ENCODE measurements around the gene RERG. TPM values are rescaled to one million over a fixed set of nuclear protein-coding genes. Genes with fewer than 3 reads are reported as not detected.

Gene RERG
- polyA plus RNA-seq, 3 donors: not detected

- H3K79me2 ChIP-seq (ENCODE audit: insufficient read depth, low read length): no peaks in the 10 kb centered on the region
- H3K9me3 Mint-ChIP-seq: no peaks in the 10 kb centered on the region
- H3K4me2 ChIP-seq (replicated peaks; ENCODE audit: extremely low read depth, low read length, poor library complexity, severe bottlenecking): no peak overlapping the region
- no peaks in the 10 kb centered on the region for H3K36me3 Mint-ChIP-seq
- no peak overlapping the region for H3K27ac Mint-ChIP-seq
- H3K4me1 Mint-ChIP-seq: no peaks in the 10 kb centered on the region
- 100% methylated on average over 2 of the region's 7 CpGs for WGBS (ENCODE audit: insufficient coverage)
- H3K9me3 ChIP-seq (replicated peaks in 1 of 2; ENCODE audit: control insufficient read depth in 1 of 2, insufficient read depth in 1 of 2, low read length in 2 of 2): no peaks in the 10 kb centered on the region
- H3K4me1 ChIP-seq (ENCODE audit: control insufficient read depth in 1 of 2, insufficient read depth in 2 of 2, low read length in 2 of 2): no peaks in the 10 kb centered on the region
- no peak overlapping the region for H3K27ac ChIP-seq (ENCODE audit: low read depth in 1 of 2, low read length in 2 of 2)
- no peaks in the 10 kb centered on the region for H3K36me3 ChIP-seq (replicated peaks in 1 of 2; ENCODE audit: control insufficient read depth in 1 of 2, insufficient read depth in 2 of 2, low read length in 2 of 2)
- no peak overlapping the region for H3K9ac ChIP-seq (ENCODE audit: insufficient read depth, low read length, poor library complexity, severe bottlenecking)
- no peaks in the 10 kb centered on the region for H3K27me3 ChIP-seq (ENCODE audit: control insufficient read depth in 2 of 2, insufficient read depth in 2 of 2, low read length in 2 of 2)
- no peak overlapping the region for H2AFZ ChIP-seq (ENCODE audit: insufficient read depth, low read depth, low read length, poor library complexity, severe bottlenecking)
- intact Hi-C loops (cut with micrococcal nuclease): no loop called here
- H3K4me3 Mint-ChIP-seq: no peak overlapping the region
- TF ChIP-seq CTCF (IDR thresholded peaks at IDR 0.05): no peak
- no peak for DNase-seq
- H3K27me3 Mint-ChIP-seq (ENCODE audit: low read depth in 3 of 3): peaks cover 2 to 3% (median 2%) of the 10 kb centered on the region in 3 donors
- H4K20me1 ChIP-seq (ENCODE audit: insufficient read depth, low read length): no peaks in the 10 kb centered on the region
- no peak overlapping the region for H3K4me3 ChIP-seq (replicated peaks in 1 of 3; ENCODE audit: low read depth in 2 of 3, low read length in 3 of 3)
Observed at GRCh38 chr12:15208871-15209656, 12.2 kb downstream of the RERG start.

GRCh38 chr12:15208140-15208539 is 13.1 kb downstream of the RERG start:
- H2AFZ ChIP-seq (ENCODE audit: insufficient read depth, low read depth, low read length, poor library complexity, severe bottlenecking): no peak overlapping the region
- no peak overlapping the region for H3K9ac ChIP-seq (ENCODE audit: insufficient read depth, low read length, poor library complexity, severe bottlenecking)
- WGBS (ENCODE audit: insufficient coverage): no CpG with 5 or more reads among the region's 2 CpGs
- no peaks in the 10 kb centered on the region for H3K9me3 ChIP-seq (replicated peaks in 1 of 2; ENCODE audit: control insufficient read depth in 1 of 2, insufficient read depth in 1 of 2, low read length in 2 of 2)
- H3K4me1 Mint-ChIP-seq: no peaks in the 10 kb centered on the region
- H3K9me3 Mint-ChIP-seq: no peaks in the 10 kb centered on the region
- no peaks in the 10 kb centered on the region for H3K4me1 ChIP-seq (ENCODE audit: control insufficient read depth in 1 of 2, insufficient read depth in 2 of 2, low read length in 2 of 2)
- H3K27ac ChIP-seq (ENCODE audit: low read depth in 1 of 2, low read length in 2 of 2): no peak overlapping the region
- no peak overlapping the region for H3K4me3 Mint-ChIP-seq
- no peak for TF ChIP-seq CTCF (IDR thresholded peaks at IDR 0.05)
- no peak for DNase-seq
- H3K36me3 Mint-ChIP-seq: no peaks in the 10 kb centered on the region
- no peaks in the 10 kb centered on the region for H3K27me3 ChIP-seq (ENCODE audit: control insufficient read depth in 2 of 2, insufficient read depth in 2 of 2, low read length in 2 of 2)
- H3K27me3 Mint-ChIP-seq (ENCODE audit: low read depth in 3 of 3): peaks cover 0 to 4% (median 1%) of the 10 kb centered on the region in 3 donors
- H3K79me2 ChIP-seq (ENCODE audit: insufficient read depth, low read length): no peaks in the 10 kb centered on the region
- no peak overlapping the region for H3K4me2 ChIP-seq (replicated peaks; ENCODE audit: extremely low read depth, low read length, poor library complexity, severe bottlenecking)
- no peak overlapping the region for H3K4me3 ChIP-seq (replicated peaks in 1 of 3; ENCODE audit: low read depth in 2 of 3, low read length in 3 of 3)
- H4K20me1 ChIP-seq (ENCODE audit: insufficient read depth, low read length): no peaks in the 10 kb centered on the region
- H3K36me3 ChIP-seq (replicated peaks in 1 of 2; ENCODE audit: control insufficient read depth in 1 of 2, insufficient read depth in 2 of 2, low read length in 2 of 2): no peaks in the 10 kb centered on the region
- intact Hi-C loops (cut with micrococcal nuclease): no loop called here
- H3K27ac Mint-ChIP-seq: no peak overlapping the region

All from CD14-positive monocyte (primary cell).